Upper lobe of left lung (tissue), 4 donors: ENCODE data around the gene DKK3.

ENCODE experiments used
- CTCF ChIP-seq, 6 experiments: fragments of 450-650 bp in 4 of 6; fragments of 200-600 bp in 2 of 6; sonication (generic) in 2 of 6; IDR thresholded peaks; one replicate each; pipeline ENCODE4 v1.5.1; 2016 to 2019; ENCODE audit warnings: antibody characterized with exemption in 6 of 6
- EP300 ChIP-seq, 4 donors: sonication (generic); formaldehyde crosslinking; IDR thresholded peaks; one replicate each; pipeline ENCODE4 v1.5.1; 2017; ENCODE audit warnings: antibody characterized with exemption in 4 of 4, control low read depth in 2 of 4

GRCh38 chr11:11923828-11924227 lies 84.6 kb downstream of the DKK3 start:
- TF ChIP-seq CTCF (IDR thresholded peaks at IDR 0.05) (no peak), EP300 (IDR thresholded peaks at IDR 0.05) (no peak)
